CD4-positive, alpha-beta T cell treated with Interferon gamma for 1 hour (primary cell): ENCODE results near the gene GPSM1.
"Not testable (repeated sequence)": the region's sequence is repeated elsewhere in the genome, so short reads cannot be mapped to it uniquely, and the experiment has no call there.

Experiments
- DNase-seq: peaks from one replicate; pipeline ENCODE4 v3.0.0-alpha.2; 2020

The GPSM1 gene

DNA sequence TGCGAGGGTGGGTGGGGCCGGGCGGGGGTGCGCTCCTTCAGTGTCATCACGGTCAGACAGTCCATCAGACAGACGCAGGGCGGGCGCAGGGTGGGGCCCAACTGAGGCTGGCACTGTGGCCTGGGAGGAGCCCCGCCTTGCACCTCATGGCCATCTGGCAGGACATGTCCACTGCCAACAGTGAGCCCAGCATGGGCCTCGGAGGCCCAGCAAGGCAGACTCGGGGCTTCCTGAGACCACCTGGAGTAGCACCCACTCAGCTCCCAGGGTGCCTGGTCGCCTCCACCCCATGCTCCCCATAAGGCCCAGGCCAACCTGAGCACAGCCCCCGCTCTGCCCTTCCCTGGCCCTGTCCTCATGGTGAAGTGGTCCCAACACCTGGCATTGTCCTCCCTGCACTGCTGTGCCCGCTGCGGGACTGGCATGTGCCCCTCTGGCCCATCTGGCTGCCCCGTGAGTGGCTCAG lies 8.5 kb upstream of the GPSM1 start:
- DNase-seq: no peak

DNA sequence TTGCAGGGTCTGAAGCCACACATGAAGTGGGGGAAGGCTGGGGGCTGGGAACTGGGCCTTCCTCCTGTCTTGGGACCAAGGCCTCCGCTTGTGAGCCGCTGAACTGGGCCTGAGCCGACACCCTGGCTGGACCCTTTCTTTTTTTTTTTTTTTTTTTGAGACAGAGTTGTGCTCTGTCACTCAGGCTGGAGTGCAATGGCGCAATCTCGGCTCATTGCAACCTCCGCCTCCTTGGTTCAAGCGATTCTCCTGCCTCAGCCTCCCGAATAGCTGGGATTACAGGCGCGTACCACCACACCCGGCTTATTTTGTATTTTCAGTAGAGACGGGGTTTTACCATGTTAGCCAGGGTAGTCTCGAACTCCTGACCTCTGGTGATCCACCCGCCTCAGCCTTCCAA lies 8.1 kb upstream of the GPSM1 start:
- DNase-seq: not testable (repeated sequence)

- not testable (repeated sequence) for DNase-seq
Observed at GRCh38 chr9:136319955-136320354, 7.4 kb upstream of the GPSM1 start.

- not testable (repeated sequence) for DNase-seq
Observed at GRCh38 chr9:136320972-136321371, 6.4 kb upstream of the GPSM1 start.

- no peak for DNase-seq
Observed at GRCh38 chr9:136321561-136321960, 5.8 kb upstream of the GPSM1 start.

- no peak for DNase-seq
Observed at GRCh38 chr9:136322756-136323330, 4.5 kb upstream of the GPSM1 start.

DNA sequence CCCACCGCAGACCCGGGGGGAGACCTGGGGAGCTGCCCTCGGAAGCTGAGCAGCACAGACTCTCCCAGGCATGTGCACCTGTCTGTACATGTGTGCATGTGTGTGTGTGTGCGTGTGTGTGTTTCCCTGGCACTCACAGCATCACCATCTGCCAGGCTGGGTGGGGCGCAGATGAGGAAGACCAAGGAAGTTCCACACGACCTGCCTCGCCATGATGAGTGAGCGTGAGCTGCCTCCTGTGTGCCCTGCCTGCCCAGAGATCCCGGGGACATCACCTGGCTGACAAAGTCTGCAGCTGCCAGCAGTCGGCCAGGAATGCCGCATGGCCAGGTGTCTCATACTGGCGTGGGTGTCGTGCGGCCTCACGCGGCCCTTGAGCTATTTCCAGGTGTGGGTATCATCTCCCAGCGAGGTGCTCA lies 4.0 kb upstream of the GPSM1 start:
- DNase-seq: no peak

DNA sequence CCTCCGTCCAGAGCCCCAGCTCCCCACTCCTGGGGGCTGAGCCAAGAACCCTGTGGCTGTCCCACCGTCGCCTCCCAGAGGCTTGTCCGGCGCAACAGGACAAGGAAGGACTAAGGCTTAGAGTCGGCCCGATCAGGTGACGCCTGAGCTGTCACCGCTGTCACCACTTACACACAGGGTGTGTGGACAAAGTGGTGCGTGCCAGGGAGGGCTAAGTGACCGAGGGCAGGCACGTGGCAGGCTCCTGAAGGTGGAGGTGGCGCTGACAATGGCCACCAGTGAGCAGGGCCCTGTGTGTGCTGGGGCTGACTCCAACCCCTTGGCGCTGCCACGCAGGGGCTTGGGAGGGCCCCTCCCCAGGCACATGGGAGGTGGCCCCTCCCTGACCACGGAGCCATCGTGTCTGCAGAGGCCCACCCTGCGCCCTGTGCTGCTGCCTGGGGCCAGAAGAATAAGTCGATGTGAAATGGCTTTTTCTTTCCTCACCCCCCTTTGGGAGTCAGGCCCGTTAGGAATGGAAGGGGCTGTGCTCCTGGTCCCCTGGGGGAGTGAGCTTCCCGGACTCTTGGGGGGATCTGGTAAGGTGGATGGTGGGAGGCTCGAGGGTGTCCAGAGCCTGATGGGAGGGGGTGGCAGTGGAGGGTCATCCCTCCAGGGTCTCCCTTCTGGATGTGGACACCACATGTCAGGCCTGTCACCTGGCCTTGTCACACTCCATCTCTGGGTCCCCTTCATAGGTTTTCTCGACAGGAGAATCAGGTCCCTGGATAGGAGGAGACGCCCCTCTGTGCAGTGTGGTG lies 2.6 kb upstream of the GPSM1 start:
- DNase-seq: no peak

GRCh38 chr9:136325358-136325757 lies 2.0 kb upstream of the GPSM1 start:
- no peak for DNase-seq

GRCh38 chr9:136326061-136326760 lies 1.1 kb upstream of the GPSM1 start:
- DNase-seq: no peak

DNA sequence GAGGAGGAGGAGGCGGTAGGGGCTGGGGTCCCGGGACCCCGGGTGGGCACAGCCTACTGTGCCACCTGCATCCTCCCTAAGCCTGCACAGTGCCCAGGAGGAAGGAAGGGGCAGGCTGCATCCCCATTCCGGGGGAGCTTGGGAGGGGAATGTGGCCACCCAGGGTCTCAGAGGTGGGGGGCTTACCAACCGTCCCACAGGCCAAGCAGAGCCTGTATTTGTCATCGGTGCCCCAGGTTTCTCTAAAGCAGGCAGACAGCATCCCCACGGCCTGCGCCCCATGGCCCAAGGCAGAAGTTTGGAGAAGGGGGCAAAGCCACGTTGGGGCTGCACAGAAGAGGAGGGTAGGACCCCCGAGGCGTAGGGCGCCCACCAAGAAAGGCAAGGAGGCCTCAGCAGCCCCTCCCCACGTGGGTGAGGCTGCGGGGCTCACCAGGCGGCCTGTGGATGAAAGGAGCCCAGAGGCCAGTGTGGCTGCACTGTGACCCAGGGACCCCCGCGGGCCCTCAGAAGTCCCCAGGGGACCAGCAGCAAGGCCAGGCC lies 507 bp upstream of the GPSM1 start:
- no peak for DNase-seq

DNA sequence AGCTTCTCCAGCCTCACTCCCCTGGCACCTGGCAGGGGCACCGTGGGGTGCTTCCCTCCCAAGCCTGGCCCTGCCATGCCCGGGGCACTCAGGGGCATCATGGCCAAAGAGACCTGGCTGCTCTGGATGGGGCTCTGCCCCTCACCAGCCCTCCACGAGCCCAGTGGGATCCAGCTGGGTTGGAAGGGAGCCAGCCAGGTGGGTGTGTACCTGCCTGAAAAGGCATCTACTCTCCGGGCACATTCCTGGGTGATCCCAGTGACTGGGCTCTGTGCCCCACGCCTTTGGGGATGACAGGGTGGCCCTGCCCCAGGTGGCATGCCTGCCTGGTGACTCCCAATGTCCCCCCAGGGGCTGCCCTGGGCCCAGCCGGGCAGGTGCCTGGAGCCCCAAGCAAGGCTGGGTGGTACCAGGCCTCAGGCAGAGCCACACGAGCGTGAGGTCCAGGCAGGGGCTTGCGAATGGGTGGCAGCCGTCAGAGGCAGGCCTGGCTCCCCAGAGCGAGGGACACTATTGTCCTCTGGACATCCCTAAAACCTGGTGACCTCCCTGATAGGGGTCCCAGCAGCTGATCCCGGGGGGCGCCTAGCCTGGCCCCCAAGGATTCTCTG lies 777 bp downstream of the GPSM1 start:
- no peak for DNase-seq

DNA sequence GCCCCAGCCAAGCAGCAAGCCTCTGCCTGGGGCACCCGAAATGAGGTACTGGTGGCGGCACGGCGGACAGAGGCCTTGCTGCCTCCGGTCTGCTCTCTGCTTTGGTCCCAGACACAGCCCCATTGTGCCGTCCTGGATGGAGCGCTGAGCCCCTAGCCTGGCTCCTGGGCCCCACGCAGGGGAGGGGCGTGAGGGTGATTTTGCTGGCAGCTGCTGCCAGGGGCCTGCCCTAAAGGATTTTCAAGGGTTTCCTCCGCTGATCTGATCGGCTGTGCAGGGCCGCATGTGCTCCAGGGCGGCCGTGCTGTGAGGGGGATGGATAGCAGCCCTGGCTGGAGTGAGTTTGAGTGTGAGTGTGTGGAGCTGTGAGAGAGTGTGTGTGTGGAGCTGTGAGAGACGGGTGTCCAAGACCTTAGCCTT lies 1.3 kb downstream of the GPSM1 start:
- DNase-seq: no peak

DNA sequence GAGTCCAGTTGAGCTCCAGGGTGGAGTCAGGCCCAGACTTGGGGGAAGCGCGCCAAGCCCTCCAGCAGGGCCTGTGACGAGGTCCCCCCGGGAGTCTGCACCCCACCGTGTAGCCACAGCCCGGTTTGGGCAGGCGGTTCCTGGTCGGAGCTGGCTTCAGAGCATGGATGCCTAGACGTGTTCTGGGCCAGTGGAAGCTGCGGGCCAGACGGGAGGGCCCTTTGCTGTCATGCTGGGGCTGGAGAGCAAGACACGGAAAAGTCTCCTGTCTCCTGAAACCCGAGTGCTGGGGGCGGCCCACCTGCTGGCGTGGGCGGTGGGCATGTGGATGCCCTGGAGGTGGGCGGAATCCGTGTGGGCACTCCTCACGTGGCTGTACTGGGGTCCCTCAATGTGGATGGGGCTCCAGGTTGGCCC lies 1.9 kb downstream of the GPSM1 start:
- DNase-seq: no peak

- no peak for DNase-seq
Observed at GRCh38 chr9:136329636-136330405, 2.5 kb downstream of the GPSM1 start.

- DNase-seq: no peak
Observed at GRCh38 chr9:136330406-136330990, 3.2 kb downstream of the GPSM1 start.

DNA sequence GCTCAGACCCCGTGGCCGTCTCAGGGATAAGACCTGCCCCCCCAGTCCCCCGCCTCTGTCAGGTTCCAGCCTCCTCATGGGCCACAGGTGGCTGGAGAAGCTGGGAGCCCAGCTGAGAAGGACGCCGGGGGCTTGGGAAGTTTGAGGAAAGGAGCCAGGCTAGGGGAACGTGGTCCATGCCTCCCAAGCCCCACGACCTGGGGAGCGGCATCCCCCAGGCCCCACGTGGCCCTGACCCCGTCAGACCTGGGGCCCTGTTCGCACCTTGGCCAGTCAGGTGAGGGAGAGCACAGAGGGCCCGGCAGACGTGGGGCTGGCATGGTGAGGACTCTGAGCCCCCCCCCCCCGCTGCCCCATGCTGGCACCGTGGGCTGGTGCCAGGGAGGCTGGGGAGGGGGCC lies 3.7 kb downstream of the GPSM1 start:
- DNase-seq: no peak

DNA sequence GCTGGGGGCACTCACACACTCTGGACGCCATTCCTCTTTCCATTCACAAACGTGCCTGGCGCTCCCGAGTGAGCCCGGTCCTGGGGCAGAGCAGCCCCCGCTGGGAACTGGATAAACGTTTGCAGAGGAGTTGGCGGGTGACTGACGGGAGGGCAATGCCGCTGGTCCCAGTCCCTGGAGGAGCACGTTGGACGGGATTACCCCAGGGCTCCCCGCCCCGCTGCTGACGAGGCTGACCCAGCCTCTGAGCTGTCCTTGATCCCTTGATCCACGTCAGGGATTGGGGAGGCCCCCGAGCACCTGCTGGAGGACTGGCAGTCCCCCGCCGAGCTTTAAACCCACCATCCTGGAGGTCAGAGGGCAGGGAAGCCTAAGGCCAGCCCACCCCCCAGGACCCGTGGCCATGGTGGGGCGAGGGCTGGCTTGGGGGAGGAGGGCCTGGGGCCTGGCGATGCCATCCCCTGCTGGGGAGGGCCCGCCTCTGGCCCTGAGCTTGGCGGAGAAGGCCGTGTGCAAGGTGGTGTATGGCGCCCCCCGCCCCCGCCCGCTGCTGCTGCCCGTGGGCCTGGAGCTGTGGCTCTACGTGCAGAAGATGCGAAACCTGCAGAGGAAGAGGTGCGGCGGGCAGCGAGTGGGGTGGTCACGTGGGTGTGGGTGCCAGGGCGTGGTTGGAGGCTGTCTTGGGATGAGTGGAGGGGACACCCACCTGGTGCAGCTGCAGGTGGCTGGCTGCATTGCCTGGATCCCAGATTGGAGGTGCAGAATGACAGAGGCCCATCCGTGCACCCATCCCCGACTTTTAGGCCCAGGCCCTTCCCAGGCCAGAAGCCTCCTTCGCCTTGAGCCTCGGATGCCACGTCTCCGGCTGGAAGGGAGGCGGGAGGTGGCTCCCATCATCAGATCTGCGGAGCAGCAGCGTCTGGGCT lies 4.5 kb downstream of the GPSM1 start:
- DNase-seq: no peak

- no peak for DNase-seq
Observed at GRCh38 chr9:136332482-136332983, 5.2 kb downstream of the GPSM1 start.

- no peak for DNase-seq
Observed at GRCh38 chr9:136333045-136333444, 5.7 kb downstream of the GPSM1 start.

DNA sequence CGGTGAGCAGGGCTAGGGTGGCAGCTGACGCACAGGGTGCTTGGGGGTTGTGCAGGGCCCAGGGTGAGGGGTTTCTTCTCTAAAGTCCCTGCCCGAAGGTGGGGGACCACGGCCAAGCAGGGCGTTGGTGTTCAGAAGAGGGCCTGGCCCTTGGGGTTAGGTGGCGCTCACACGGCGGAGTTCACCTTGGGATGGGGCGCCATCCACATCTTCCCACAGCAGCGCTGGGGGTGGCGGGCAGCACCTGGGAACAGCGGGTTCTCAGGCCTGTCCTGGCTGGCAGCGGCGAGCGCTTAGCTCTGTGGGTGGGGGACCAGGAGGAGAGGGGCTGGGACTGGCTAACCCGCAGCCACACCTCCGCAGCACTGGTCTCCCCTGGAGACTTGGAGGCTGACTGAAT lies 6.1 kb downstream of the GPSM1 start:
- no peak for DNase-seq
